ENCODE results near the gene NPLOC4. TPM values are rescaled to one million over a fixed set of nuclear protein-coding genes. Genes with fewer than 3 reads are reported as not detected.

The NPLOC4 gene
- total RNA-seq, result 100 to 1,000 TPM in 1 of 2 experiments, 10 to 100 TPM in 1; 91.1 to 101 TPM
- polyA plus RNA-seq, result 10 to 100 TPM; 46.3 to 57.8 (median 51.2) TPM
- total RNA-seq, result 96.5 to 189 (median 147) reads per million in 6 experiments

DNA sequence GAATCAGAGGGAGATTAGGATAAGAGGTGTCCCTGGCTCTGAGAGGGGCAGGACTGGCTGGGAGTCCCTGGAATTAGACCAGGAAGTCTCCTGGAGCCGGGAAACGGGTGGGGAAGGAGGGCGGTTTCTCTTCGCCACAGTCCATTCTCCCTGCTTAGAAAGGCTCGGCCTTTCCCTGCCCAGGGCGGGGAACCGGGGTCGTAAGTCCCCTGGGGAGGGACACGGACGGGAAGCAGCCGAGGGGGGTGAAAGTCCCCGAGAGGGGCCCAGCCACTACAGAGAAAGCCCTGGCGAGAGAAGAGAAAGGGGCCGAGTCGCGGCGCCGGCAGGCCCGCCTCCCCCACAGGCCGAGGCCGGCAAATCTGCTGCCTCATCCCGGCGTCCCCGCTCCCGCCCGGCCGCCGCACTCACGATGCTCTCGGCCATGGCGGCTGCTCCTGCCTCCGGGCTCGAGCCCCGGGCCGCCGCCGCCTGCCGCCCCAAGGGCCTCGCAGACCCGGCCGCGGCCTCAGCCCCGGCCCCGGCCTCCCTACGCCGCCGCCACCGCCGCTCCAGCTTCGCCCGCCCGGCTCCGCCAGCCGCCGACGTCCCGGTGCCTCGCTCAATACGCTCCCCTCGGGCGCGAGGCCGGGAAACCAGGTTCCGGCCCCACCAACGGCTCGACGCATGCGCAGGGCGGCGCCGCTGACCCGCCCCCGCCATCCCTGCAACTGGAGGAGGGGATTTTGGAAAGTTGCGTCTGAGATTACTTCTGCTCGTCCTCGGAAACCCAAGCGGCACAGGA, at the start of gene NPLOC4, which contains the start of gene TSPAN10:
TSS of gene NPLOC4 (minus strand) at position 608 of the 784 bp plus-strand sequence. CDS start at position 426, 182 bp downstream.
TSS of gene TSPAN10 (plus strand) at position 692 of the 784 bp plus-strand sequence. CDS start 5,217 bp downstream, outside the sequence.
- Mint-ChIP-seq H3K4me3 (peak within 1 kb of the TSS; percentile 87 to 96 (median 94)), H3K27ac (peak within 1 kb of the TSS; percentile 89 to 96 (median 92)), H3K27me3 (no peaks in the 10 kb centered on the region), H3K9me3 (no peaks in the 10 kb centered on the region), H3K36me3 (peaks cover 0 to 4% (median 0%) of the 10 kb centered on the region in 3 donors), H3K4me1 (peaks cover 11 to 31% (median 19%) of the 10 kb centered on the region in 4 donors)
- DNase-seq (peak; percentile 71 to 86 (median 82)), ATAC-seq (peak; percentile 96)
- POLR2A ChIA-PET, result interaction anchor here (1.0 to 1.6 kb wide), 3 partner anchors 17 to 29 kb away, joined by 4 to 11 read pairs (median 7); partner anchors contain the start of genes CCDC137 and OXLD1

DNA sequence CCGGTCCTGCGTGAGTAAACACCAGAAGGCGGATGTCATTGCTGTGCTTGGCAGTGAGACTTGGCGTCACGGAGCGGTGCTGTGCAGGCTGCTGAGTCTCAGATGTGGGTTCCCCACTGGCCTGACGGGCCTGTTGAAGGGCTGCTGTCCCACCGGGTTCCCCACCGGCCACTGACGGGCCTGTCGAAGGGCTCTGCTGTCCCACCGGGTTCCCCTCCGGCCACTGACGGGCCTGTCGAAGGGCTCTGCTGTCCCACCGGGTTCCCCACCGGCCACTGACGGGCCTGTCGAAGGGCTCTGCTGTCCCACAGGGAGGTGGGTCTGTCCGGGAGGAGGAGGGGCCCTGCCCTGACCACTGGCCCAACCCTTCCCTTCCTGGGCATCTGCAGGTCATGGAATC, 49.7 kb upstream of the NPLOC4 start:
- Mint-ChIP-seq H3K4me1 (peaks cover 21 to 56% (median 38%) of the 10 kb centered on the region in 4 donors), H3K27ac (peak overlapping the region in 2 of 10 donors; percentile 79 to 88), H3K27me3 (no peaks in the 10 kb centered on the region), H3K4me3 (peak overlapping the region in 2 of 10 donors; percentile 29 to 84), H3K36me3 (peaks cover 0 to 42% (median 0%) of the 10 kb centered on the region in 3 donors), H3K9me3 (peaks cover 0 to 2% (median 0%) of the 10 kb centered on the region in 9 donors)
- POLR2A ChIA-PET, result interaction anchor here (5.6 to 5.8 kb wide), 2 partner anchors 16 to 21 kb away, joined by 75 to 80 read pairs; partner anchors contain the start of genes CCDC137, MRPL12 and OXLD1
- DNase-seq (no peak), ATAC-seq (no peak)

GRCh38 chr17:81685108-81685507, 48.2 kb upstream of the NPLOC4 start:
- Mint-ChIP-seq H3K9me3 (peaks cover 0 to 2% (median 0%) of the 10 kb centered on the region in 9 donors), H3K27me3 (no peaks in the 10 kb centered on the region), H3K36me3 (peaks cover 0 to 33% (median 0%) of the 10 kb centered on the region in 3 donors), H3K4me3 (peak overlapping the region; percentile 76 to 91 (median 83)), H3K4me1 (peaks cover 18 to 59% (median 38%) of the 10 kb centered on the region in 4 donors), H3K27ac (peak overlapping the region in 9 of 10 donors; percentile 25 to 88 (median 84))
- ATAC-seq, result no peak
- POLR2A ChIA-PET, result interaction anchor here (4.1 to 5.8 kb wide), 3 partner anchors 11 to 19 kb away, joined by 20 to 80 read pairs (median 75); partner anchors contain the start of genes CCDC137, MRPL12 and OXLD1
- no peak for DNase-seq

- DNase-seq (no peak), ATAC-seq (no peak)
- H3K27ac Mint-ChIP-seq, result peak overlapping the region in 9 of 10 donors; percentile 56 to 88 (median 84)
- peaks cover 0 to 2% (median 0%) of the 10 kb centered on the region in 9 donors for H3K9me3 Mint-ChIP-seq
- H3K36me3 Mint-ChIP-seq, result peaks cover 0 to 29% (median 0%) of the 10 kb centered on the region in 3 donors
- peak overlapping the region; percentile 76 to 91 (median 83) for H3K4me3 Mint-ChIP-seq
- peaks cover 20 to 55% (median 34%) of the 10 kb centered on the region in 4 donors for H3K4me1 Mint-ChIP-seq
- POLR2A ChIA-PET, result interaction anchor here (1.0 to 5.8 kb wide), 12 partner anchors 12 to 1230 kb away, joined by 3 to 80 read pairs (median 6); partner anchors contain the start of genes CCDC137, MCRIP1, MRPL12 and OXLD1
- H3K27me3 Mint-ChIP-seq, result no peaks in the 10 kb centered on the region
Measured at GRCh38 chr17:81684442-81684911, 47.6 kb upstream of the NPLOC4 start.

DNA sequence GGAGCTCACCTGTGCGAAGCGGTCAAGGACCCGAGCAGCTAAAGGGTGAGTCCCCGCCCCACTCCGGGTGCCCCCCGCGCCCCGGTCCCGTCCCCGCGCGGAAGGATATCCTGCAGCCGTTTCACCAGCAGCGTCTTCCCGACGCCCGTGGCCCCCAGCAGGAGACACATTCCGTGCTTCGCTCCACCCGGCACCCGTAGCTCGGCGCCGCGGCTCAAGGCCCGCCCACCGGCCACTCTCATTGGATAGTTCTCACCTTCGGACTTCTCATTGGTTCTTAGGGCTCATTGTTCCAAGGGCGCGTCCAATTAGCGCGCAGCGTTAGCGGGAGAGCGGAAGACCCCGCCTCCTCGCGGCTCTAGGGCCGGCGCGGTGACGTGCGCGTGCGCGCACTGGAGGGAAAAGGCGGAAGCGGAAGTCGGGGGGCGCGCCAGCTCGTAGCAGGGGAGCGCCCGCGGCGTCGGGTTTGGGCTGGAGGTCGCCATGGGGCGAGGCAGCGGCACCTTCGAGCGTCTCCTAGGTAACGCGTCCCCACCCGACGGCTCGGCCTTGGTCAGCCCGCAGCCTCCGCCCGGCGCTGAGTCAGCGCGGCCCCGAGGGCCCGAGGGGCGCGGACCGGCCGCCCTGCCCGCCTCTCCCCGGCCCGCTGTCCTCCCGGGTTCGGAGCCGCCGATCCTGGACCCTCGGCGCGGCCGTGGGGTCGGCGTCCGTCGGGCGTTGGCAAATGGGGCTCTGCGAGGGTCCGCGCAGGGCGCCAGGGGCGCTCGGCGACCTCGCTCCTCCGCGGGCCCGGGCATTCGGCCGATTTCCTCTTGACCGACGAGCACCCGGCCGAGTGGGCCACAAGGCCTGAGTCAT, 46.9 kb upstream of the NPLOC4 start, which contains the start of the genes ARL16 and HGS:
TSS of gene ARL16 (minus strand) at position 214 of the 858 bp plus-strand sequence. CDS start at position 170, 44 bp downstream.
TSS of gene HGS (plus strand) at position 428 of the 858 bp plus-strand sequence. CDS start at position 484, 56 bp downstream.
- ATAC-seq (peak; percentile 98 to 99), DNase-seq (peak; percentile 96 to 99 (median 97))
- peaks cover 0 to 22% (median 0%) of the 10 kb centered on the region in 3 donors for H3K36me3 Mint-ChIP-seq
- peaks cover 0 to 2% (median 0%) of the 10 kb centered on the region in 9 donors for H3K9me3 Mint-ChIP-seq
- H3K27me3 Mint-ChIP-seq, result no peaks in the 10 kb centered on the region
- POLR2A ChIA-PET, result interaction anchor here (0.6 to 5.8 kb wide), 25 partner anchors 8 to 1229 kb away, joined by 3 to 80 read pairs (median 4); partner anchors contain the start of genes CCDC137, CEP131, FAAP100 and MCRIP1
- peak within 1 kb of the TSS; percentile 87 to 100 (median 98) for H3K4me3 Mint-ChIP-seq
- peak within 1 kb of the TSS; percentile 84 to 98 (median 94) for H3K27ac Mint-ChIP-seq
- H3K4me1 Mint-ChIP-seq, result peaks cover 17 to 54% (median 31%) of the 10 kb centered on the region in 4 donors

- no peak for DNase-seq
- ATAC-seq, result peak; percentile 20 to 41
- H3K4me1 Mint-ChIP-seq, result peaks cover 15 to 50% (median 30%) of the 10 kb centered on the region in 4 donors
Measured at GRCh38 chr17:81683208-81683583, 46.3 kb upstream of the NPLOC4 start.

GRCh38 chr17:81682565-81683207, 45.8 kb upstream of the NPLOC4 start:
- H3K9me3 Mint-ChIP-seq, result peaks cover 0 to 2% (median 0%) of the 10 kb centered on the region in 9 donors
- POLR2A ChIA-PET, result interaction anchor here (0.6 to 5.8 kb wide), 15 partner anchors 8 to 1228 kb away, joined by 3 to 80 read pairs (median 4); partner anchors contain the start of genes CCDC137, FAAP100, MCRIP1 and MRPL12
- H3K4me1 Mint-ChIP-seq, result peaks cover 15 to 50% (median 30%) of the 10 kb centered on the region in 4 donors
- peak overlapping the region; percentile 66 to 98 (median 92) for H3K27ac Mint-ChIP-seq
- H3K27me3 Mint-ChIP-seq, result no peaks in the 10 kb centered on the region
- no peak for DNase-seq
- H3K36me3 Mint-ChIP-seq, result peaks cover 0 to 20% (median 0%) of the 10 kb centered on the region in 3 donors
- ATAC-seq, result no peak
- H3K4me3 Mint-ChIP-seq, result peak overlapping the region; percentile 87 to 100 (median 98)

More at GRCh38 chr17:81683208-81683583, 46.3 kb upstream of the NPLOC4 start:
- POLR2A ChIA-PET, result interaction anchor here (0.6 to 5.8 kb wide), 26 partner anchors 8 to 1229 kb away, joined by 3 to 80 read pairs (median 4); partner anchors contain the start of genes CCDC137, CEP131, FAAP100 and MCRIP1
- H3K27ac Mint-ChIP-seq, result peak overlapping the region; percentile 66 to 98 (median 92)
- H3K36me3 Mint-ChIP-seq, result peaks cover 0 to 20% (median 0%) of the 10 kb centered on the region in 3 donors
- H3K27me3 Mint-ChIP-seq, result no peaks in the 10 kb centered on the region
- peak overlapping the region; percentile 87 to 100 (median 98) for H3K4me3 Mint-ChIP-seq
- peaks cover 0 to 2% (median 0%) of the 10 kb centered on the region in 9 donors for H3K9me3 Mint-ChIP-seq

DNA sequence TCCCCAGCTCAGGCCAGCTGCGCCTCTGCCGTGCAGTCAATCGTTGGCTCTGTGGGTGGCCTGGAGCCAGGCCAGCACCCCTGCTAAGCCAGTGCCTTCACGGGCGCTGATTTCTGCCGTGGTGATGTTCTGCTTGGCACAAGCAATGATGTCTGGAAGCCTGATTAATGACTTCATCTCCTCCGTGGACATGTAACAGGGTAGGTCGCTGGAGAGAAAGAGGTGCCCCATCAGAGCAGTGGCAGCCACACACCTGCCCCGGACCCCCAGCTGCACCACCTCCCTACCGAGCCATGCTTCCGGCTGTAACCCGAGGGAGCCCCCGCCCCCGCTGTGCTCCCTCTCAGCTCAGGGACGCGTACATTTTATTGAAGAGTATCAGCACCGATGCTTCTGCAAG, 44.8 kb upstream of the NPLOC4 start:
- Mint-ChIP-seq H3K27ac (peak overlapping the region in 2 of 10 donors; percentile 34 to 40), H3K27me3 (no peaks in the 10 kb centered on the region), H3K4me3 (peak overlapping the region in 7 of 10 donors; percentile 4 to 48 (median 11)), H3K36me3 (peaks cover 0 to 11% (median 0%) of the 10 kb centered on the region in 3 donors), H3K4me1 (peaks cover 9 to 43% (median 27%) of the 10 kb centered on the region in 4 donors), H3K9me3 (peaks cover 0 to 2% (median 0%) of the 10 kb centered on the region in 9 donors)
- DNase-seq, result no peak
- ATAC-seq, result no peak
- POLR2A ChIA-PET, result interaction anchor here (1.0 to 5.6 kb wide), 8 partner anchors 8 to 390 kb away, joined by 3 to 80 read pairs (median 7); partner anchors contain the start of genes CCDC137, FAAP100, OXLD1 and SLC25A10

GRCh38 chr17:81680150-81680549, 43.2 kb upstream of the NPLOC4 start:
- ATAC-seq (no peak), DNase-seq (no peak)
- POLR2A ChIA-PET, result no interaction called here
- Mint-ChIP-seq H3K4me1 (peaks cover 9 to 37% (median 29%) of the 10 kb centered on the region in 4 donors), H3K4me3 (peak overlapping the region in 3 of 10 donors; percentile 18 to 41 (median 36)), H3K9me3 (peaks cover 0 to 2% (median 0%) of the 10 kb centered on the region in 9 donors), H3K36me3 (peaks cover 0 to 6% (median 0%) of the 10 kb centered on the region in 3 donors), H3K27ac (no peak overlapping the region), H3K27me3 (no peaks in the 10 kb centered on the region)

DNA sequence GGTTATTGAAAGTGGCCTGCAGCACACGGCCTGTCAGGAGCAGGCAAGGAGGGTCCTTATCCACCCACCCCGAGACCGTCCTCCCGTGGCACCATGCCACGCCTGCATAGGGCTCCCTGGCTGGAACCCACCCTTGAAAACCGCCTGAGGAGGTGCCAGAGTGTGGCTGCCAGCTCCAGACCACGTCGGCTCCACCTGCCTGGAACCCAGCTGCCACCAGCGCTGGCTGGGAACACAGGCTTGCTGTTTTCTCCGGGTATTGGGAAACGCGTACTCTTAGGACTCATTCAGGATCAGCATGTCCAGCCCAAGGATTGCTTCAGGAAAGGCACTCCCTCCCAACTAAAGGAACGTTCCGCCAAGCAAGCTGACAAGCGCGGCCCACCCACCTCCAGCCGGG, 40.0 kb upstream of the NPLOC4 start:
- DNase-seq, result no peak
- no peaks in the 10 kb centered on the region for H3K9me3 Mint-ChIP-seq
- peaks cover 0 to 28% (median 0%) of the 10 kb centered on the region in 3 donors for H3K36me3 Mint-ChIP-seq
- peak overlapping the region in 1 of 10 donors; percentile 7 for H3K27ac Mint-ChIP-seq
- POLR2A ChIA-PET, result interaction anchor here (0.8 to 1.3 kb wide), 2 partner anchors 11 to 1100 kb away, joined by 3 to 4 read pairs; partner anchors contain the start of genes CCDC137 and OXLD1
- no peak overlapping the region for H3K4me3 Mint-ChIP-seq
- H3K27me3 Mint-ChIP-seq, result no peaks in the 10 kb centered on the region
- peaks cover 1 to 15% (median 9%) of the 10 kb centered on the region in 4 donors for H3K4me1 Mint-ChIP-seq
- ATAC-seq, result no peak

All from naive thymus-derived CD8-positive, alpha-beta T cell (primary cell).